VCaP (cell line): ENCODE results near the gene TOGARAM2.

Experiments used
- H3K27ac ChIP-seq: fragments of 450-650 bp; 2 replicates; pipeline ENCODE4 v1.5.1; 2017
- CTCF ChIP-seq: fragments of 450-650 bp; conservative IDR thresholded peaks from 2 replicates; pipeline ENCODE4 v1.5.1; 2017; ENCODE audit warnings: mild to moderate bottlenecking, moderate library complexity

Gene TOGARAM2

GRCh38 chr2:29016504-29016903 lies 35.4 kb downstream of the TOGARAM2 start:
- TF ChIP-seq CTCF = no peak
- H3K27ac ChIP-seq = no peak overlapping the region

GRCh38 chr2:29017716-29018435 lies 36.8 kb downstream of the TOGARAM2 start:
- H3K27ac ChIP-seq = no peak overlapping the region
- TF ChIP-seq CTCF = no peak

- no peak for TF ChIP-seq CTCF
- H3K27ac ChIP-seq = no peak overlapping the region
Observed at GRCh38 chr2:29021886-29022285, 40.8 kb downstream of the TOGARAM2 start.

- H3K27ac ChIP-seq = no peak overlapping the region
- TF ChIP-seq CTCF = no peak
Observed at GRCh38 chr2:29022679-29023078, 41.6 kb downstream of the TOGARAM2 start.

DNA sequence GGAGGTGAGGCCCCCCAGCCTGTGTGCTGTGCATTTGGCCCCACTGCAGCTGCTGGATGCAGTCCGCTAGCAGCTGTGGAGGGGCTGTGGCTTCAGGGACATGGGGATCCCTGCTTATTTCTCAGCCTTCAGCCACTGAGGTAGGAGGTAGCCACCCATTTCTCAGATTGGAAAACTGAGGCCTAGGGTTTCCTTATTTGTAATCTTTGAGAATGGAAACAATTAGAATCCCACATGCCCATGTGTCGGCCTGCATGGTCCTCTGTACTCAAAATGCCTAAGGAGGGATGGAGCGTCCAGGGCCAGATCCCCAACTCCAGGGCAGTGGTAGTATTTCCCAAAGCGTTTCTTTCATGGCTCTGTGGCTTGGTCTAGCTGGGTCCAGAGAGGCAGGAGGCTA lies 42.1 kb downstream of the TOGARAM2 start:
- no peak for TF ChIP-seq CTCF
- H3K27ac ChIP-seq = no peak overlapping the region

DNA sequence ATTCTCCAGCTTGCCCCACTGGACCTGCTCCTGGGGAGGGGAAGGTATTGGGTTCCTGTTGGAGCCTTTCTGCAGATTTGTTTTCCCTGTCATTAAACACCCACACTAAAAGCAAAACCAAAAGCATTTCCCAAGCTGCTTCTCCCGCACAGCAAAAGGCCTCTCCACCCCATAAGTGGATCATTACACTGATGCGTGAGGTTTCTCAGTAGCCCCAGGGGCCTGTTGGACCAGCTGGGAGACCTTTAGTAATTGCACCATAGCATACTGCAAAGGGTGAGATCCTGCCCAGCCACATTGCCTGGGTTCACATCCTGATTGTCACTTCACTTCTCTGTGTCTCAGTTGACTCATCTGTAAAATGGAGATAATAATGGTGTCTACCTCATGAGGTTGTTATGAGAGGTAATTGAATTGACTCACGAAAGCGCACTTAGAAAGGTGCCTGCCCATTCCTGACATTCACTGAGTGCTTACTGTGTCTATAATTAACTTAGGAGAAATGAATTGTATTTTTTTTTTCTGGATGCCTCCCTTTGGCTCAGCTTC lies 43.9 kb downstream of the TOGARAM2 start:
- no peak for TF ChIP-seq CTCF
- no peak overlapping the region for H3K27ac ChIP-seq

- no peak for TF ChIP-seq CTCF
- no peak overlapping the region for H3K27ac ChIP-seq
Observed at GRCh38 chr2:29025711-29026110, 44.6 kb downstream of the TOGARAM2 start.
